NB4 (cell line): Measurements from ENCODE around the gene AMHR2.

Experiments used
- CTCF ChIP-seq: IDR thresholded peaks from one replicate; pipeline ENCODE4 v1.5.1; 2012; ENCODE audit warnings: low read depth, low read length
- POLR2A ChIP-seq: IDR thresholded peaks from 2 replicates; pipeline ENCODE4 v1.6.1; 2011; ENCODE audit warnings: mild to moderate bottlenecking; ENCODE audit not compliant: insufficient read length; ENCODE audit errors: extremely low read depth

GRCh38 chr12:53424626-53425514 lies 1.2 kb downstream of the AMHR2 start:
- TF ChIP-seq POLR2A, result no peak
- no peak for TF ChIP-seq CTCF
